Measurements from ENCODE around the gene SBF2. TPM values are rescaled to one million over a fixed set of nuclear protein-coding genes. Genes with fewer than 3 reads are reported as not detected.

The SBF2 gene
- total RNA-seq, 1 donor from 2014 or later, result 30.7 TPM

GRCh38 chr11:10329935-10330334 lies 35.9 kb upstream of the SBF2 start:
- TF ChIP-seq, protein P1, sequence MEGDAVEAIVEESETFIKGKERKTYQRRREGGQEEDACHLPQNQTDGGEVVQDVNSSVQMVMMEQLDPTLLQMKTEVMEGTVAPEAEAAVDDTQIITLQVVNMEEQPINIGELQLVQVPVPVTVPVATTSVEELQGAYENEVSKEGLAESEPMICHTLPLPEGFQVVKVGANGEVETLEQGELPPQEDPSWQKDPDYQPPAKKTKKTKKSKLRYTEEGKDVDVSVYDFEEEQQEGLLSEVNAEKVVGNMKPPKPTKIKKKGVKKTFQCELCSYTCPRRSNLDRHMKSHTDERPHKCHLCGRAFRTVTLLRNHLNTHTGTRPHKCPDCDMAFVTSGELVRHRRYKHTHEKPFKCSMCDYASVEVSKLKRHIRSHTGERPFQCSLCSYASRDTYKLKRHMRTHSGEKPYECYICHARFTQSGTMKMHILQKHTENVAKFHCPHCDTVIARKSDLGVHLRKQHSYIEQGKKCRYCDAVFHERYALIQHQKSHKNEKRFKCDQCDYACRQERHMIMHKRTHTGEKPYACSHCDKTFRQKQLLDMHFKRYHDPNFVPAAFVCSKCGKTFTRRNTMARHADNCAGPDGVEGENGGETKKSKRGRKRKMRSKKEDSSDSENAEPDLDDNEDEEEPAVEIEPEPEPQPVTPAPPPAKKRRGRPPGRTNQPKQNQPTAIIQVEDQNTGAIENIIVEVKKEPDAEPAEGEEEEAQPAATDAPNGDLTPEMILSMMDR (IDR thresholded peaks at IDR 0.05; ENCODE audit: partially characterized antibody, unreplicated experiment), result no peak
- Mint-ChIP-seq H3K4me3 (ENCODE audit: unreplicated experiment) (no peak overlapping the region), H3K4me1 (ENCODE audit: low read depth, unreplicated experiment) (no peaks in the 10 kb centered on the region), H3K27ac (ENCODE audit: unreplicated experiment) (no peak overlapping the region), H3K36me3 (ENCODE audit: unreplicated experiment) (no peaks in the 10 kb centered on the region), H3K27me3 (ENCODE audit: unreplicated experiment) (no peaks in the 10 kb centered on the region), H3K9me3 (ENCODE audit: unreplicated experiment) (no peaks in the 10 kb centered on the region)
- no peak for DNase-seq

DNA sequence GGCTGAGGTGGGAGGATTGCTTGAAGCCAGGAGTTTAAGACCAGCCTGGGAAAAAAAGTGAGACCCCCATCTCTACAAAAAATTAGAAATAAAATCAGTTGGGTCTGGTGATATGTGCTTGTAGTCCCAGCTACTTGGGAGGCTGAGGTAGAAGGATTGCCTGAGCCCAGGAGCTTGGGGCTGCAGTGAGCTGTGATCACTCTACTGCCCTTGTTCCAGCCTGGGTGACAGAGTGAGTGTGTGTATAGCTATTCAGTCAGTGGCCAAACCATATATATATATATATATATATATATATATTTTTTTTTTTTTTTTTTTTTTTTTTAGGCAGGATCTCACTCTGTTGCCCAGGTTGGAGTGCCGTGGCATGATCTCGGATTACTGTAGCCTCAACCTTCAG lies 35.3 kb upstream of the SBF2 start:
- no peaks in the 10 kb centered on the region for H3K9me3 Mint-ChIP-seq (ENCODE audit: unreplicated experiment)
- no peak for DNase-seq

GRCh38 chr11:10328314-10329098 lies 34.5 kb upstream of the SBF2 start:
- no peak overlapping the region for H3K4me3 Mint-ChIP-seq (ENCODE audit: unreplicated experiment)
- H3K36me3 Mint-ChIP-seq (ENCODE audit: unreplicated experiment), result no peaks in the 10 kb centered on the region
- no peak for DNase-seq
- no peaks in the 10 kb centered on the region for H3K9me3 Mint-ChIP-seq (ENCODE audit: unreplicated experiment)
- TF ChIP-seq, protein P1 (IDR thresholded peaks at IDR 0.05; ENCODE audit: partially characterized antibody, unreplicated experiment), result no peak
- no peaks in the 10 kb centered on the region for H3K27me3 Mint-ChIP-seq (ENCODE audit: unreplicated experiment)
- H3K27ac Mint-ChIP-seq (ENCODE audit: unreplicated experiment), result no peak overlapping the region
- H3K4me1 Mint-ChIP-seq (ENCODE audit: low read depth, unreplicated experiment), result no peaks in the 10 kb centered on the region

More for the DNA sequence above, 35.3 kb upstream of the SBF2 start:
- Mint-ChIP-seq H3K27me3 (ENCODE audit: unreplicated experiment) (no peaks in the 10 kb centered on the region), H3K27ac (ENCODE audit: unreplicated experiment) (no peak overlapping the region), H3K36me3 (ENCODE audit: unreplicated experiment) (no peaks in the 10 kb centered on the region), H3K4me1 (ENCODE audit: low read depth, unreplicated experiment) (no peaks in the 10 kb centered on the region), H3K4me3 (ENCODE audit: unreplicated experiment) (no peak overlapping the region)
- TF ChIP-seq, protein P1 (IDR thresholded peaks at IDR 0.05; ENCODE audit: partially characterized antibody, unreplicated experiment), result no peak

DNA sequence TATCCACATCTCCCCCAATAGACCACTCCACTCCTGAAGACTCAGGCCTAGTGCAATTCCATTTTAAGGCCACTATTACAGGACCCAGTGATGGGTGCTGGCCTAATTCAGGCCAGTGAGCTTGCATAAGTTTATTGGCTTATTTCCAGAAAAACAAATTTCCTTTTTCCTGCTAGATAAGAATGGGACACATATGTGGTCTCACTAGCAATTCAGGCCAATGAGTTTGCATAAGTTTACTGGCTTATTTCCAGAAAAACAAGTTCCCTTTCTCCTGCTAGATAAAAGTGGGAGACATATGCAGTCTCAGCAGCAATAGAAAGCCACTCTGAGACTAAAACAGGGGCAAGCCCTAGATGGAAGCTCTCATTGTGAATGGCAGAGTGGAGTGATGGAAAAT lies 33.2 kb upstream of the SBF2 start:
- H3K4me1 Mint-ChIP-seq (ENCODE audit: low read depth, unreplicated experiment), result no peaks in the 10 kb centered on the region
- no peaks in the 10 kb centered on the region for H3K27me3 Mint-ChIP-seq (ENCODE audit: unreplicated experiment)
- no peak overlapping the region for H3K4me3 Mint-ChIP-seq (ENCODE audit: unreplicated experiment)
- H3K9me3 Mint-ChIP-seq (ENCODE audit: unreplicated experiment), result no peaks in the 10 kb centered on the region
- TF ChIP-seq, protein P1 (IDR thresholded peaks at IDR 0.05; ENCODE audit: partially characterized antibody, unreplicated experiment), result no peak
- H3K27ac Mint-ChIP-seq (ENCODE audit: unreplicated experiment), result no peak overlapping the region
- no peaks in the 10 kb centered on the region for H3K36me3 Mint-ChIP-seq (ENCODE audit: unreplicated experiment)
- DNase-seq, result no peak

Data from glutamatergic neuron (in vitro differentiated cells).